Liver (tissue), 3 donors: Measurements from ENCODE around the gene CYBA.

Experiments
- EGR1 ChIP-seq, 2 donors: IDR thresholded peaks; 2 replicates each; pipeline ENCODE4 v1.6.1; 2016 to 2018; ENCODE audit warnings: antibody characterized with exemption in 2 of 2, low read depth in 2 of 2
- GABPA ChIP-seq, 2 donors: IDR thresholded peaks in 1 of 2; conservative IDR thresholded peaks in 1 of 2; 2 replicates each; pipeline ENCODE4 v1.6.1; 2016; ENCODE audit warnings: antibody characterized with exemption in 2 of 2, mild to moderate bottlenecking in 1 of 2, moderate library complexity in 1 of 2
- RXRA ChIP-seq, 2 donors: IDR thresholded peaks; 2 replicates each; pipeline ENCODE4 v1.6.1; 2017 to 2018; ENCODE audit warnings: antibody characterized with exemption in 2 of 2, mild to moderate bottlenecking in 1 of 2
- YY1 ChIP-seq: IDR thresholded peaks from 2 replicates; pipeline ENCODE4 v1.6.1; 2016; ENCODE audit warnings: antibody characterized with exemption, mild to moderate bottlenecking
- TF ChIP-seq, protein P1 (sequence below): fragments of 150-350 bp; IDR thresholded peaks from 2 replicates; pipeline ENCODE4 v1.5.1; 2017; ENCODE audit warnings: improper control_type of control experiment, low read depth, low read length; ENCODE audit not compliant: missing input control
- TF ChIP-seq, protein P2 (sequence below): IDR thresholded peaks from 2 replicates; pipeline ENCODE4 v1.6.1; 2016; ENCODE audit warnings: antibody characterized with exemption
- TF ChIP-seq, protein P3 (sequence below): IDR thresholded peaks from 2 replicates; pipeline ENCODE4 v1.6.1; 2016; ENCODE audit warnings: antibody characterized with exemption
- TF ChIP-seq, protein P4 (sequence below): IDR thresholded peaks from 2 replicates; pipeline ENCODE4 v1.6.1; 2016; ENCODE audit warnings: antibody characterized with exemption, mild to moderate bottlenecking
- donor health status: healthy.
- donor health status: healthy.

DNA sequence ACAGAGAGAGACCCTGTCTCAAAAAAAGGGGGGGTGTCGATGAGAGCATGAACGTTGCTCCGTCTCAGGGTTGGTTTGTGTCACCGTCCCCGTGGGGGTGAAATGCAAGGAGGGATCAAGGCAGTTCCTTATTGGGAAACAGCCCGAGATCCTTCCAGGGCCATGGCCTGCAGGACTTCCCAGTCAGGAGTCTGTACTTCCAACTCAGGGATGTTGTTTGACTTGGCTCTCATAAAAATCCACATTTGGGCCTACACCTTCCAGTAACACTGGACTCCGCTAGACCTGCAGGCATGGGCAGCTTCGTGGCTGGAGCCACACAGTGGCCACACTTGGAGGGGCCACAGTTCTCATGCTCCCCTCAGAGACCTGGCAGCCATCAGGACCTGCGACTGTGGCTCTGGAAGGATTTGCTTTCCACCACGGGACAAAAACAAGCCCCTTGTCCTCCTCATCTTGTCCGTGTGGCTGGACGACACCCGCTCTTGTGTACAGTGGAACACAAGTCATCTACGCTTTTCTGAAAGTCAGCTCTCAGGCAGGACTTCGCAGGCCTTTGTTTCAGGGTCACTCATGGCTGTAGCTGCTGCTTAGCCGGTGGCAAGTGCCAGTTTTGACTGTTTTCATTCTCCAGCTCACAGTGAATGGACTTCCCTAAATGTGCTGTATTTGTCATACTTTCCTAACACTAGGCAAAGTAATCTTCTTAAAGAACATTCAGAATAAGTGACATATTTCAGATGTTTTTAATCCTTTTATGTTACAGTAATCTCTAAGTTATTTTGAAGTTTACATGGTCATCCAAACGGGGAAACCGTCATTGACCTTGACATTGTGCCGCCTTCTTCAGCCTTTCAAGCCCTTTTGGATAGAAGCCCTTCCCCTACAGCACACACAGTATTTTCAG is 36.7 kb downstream of the CYBA start:
- TF ChIP-seq, protein P1, sequence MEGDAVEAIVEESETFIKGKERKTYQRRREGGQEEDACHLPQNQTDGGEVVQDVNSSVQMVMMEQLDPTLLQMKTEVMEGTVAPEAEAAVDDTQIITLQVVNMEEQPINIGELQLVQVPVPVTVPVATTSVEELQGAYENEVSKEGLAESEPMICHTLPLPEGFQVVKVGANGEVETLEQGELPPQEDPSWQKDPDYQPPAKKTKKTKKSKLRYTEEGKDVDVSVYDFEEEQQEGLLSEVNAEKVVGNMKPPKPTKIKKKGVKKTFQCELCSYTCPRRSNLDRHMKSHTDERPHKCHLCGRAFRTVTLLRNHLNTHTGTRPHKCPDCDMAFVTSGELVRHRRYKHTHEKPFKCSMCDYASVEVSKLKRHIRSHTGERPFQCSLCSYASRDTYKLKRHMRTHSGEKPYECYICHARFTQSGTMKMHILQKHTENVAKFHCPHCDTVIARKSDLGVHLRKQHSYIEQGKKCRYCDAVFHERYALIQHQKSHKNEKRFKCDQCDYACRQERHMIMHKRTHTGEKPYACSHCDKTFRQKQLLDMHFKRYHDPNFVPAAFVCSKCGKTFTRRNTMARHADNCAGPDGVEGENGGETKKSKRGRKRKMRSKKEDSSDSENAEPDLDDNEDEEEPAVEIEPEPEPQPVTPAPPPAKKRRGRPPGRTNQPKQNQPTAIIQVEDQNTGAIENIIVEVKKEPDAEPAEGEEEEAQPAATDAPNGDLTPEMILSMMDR, result no peak
- TF ChIP-seq, protein P2, sequence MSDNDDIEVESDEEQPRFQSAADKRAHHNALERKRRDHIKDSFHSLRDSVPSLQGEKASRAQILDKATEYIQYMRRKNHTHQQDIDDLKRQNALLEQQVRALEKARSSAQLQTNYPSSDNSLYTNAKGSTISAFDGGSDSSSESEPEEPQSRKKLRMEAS, result no peak
- TF ChIP-seq, protein P3, sequence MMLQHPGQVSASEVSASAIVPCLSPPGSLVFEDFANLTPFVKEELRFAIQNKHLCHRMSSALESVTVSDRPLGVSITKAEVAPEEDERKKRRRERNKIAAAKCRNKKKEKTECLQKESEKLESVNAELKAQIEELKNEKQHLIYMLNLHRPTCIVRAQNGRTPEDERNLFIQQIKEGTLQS, result no peak
- TF ChIP-seq EGR1 (IDR thresholded peaks at IDR 0.05; ENCODE audit: low read depth in 2 of 2), result no peak
- TF ChIP-seq, protein P4, sequence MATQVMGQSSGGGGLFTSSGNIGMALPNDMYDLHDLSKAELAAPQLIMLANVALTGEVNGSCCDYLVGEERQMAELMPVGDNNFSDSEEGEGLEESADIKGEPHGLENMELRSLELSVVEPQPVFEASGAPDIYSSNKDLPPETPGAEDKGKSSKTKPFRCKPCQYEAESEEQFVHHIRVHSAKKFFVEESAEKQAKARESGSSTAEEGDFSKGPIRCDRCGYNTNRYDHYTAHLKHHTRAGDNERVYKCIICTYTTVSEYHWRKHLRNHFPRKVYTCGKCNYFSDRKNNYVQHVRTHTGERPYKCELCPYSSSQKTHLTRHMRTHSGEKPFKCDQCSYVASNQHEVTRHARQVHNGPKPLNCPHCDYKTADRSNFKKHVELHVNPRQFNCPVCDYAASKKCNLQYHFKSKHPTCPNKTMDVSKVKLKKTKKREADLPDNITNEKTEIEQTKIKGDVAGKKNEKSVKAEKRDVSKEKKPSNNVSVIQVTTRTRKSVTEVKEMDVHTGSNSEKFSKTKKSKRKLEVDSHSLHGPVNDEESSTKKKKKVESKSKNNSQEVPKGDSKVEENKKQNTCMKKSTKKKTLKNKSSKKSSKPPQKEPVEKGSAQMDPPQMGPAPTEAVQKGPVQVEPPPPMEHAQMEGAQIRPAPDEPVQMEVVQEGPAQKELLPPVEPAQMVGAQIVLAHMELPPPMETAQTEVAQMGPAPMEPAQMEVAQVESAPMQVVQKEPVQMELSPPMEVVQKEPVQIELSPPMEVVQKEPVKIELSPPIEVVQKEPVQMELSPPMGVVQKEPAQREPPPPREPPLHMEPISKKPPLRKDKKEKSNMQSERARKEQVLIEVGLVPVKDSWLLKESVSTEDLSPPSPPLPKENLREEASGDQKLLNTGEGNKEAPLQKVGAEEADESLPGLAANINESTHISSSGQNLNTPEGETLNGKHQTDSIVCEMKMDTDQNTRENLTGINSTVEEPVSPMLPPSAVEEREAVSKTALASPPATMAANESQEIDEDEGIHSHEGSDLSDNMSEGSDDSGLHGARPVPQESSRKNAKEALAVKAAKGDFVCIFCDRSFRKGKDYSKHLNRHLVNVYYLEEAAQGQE, result no peak
- TF ChIP-seq GABPA (IDR thresholded peaks at IDR 0.05 in 1 of 2, conservative IDR thresholded peaks at IDR 0.05 in 1 of 2), result no peak
- TF ChIP-seq YY1, result no peak
- TF ChIP-seq RXRA (IDR thresholded peaks at IDR 0.05), result no peak
